NCI-H82 treated with DMSO at 0.1 percent for 48 hours (cell line): Measurements from ENCODE around the gene TMEM237.
A peak's percentile ranks its signal among the peaks of the same experiment; 100 is the strongest.
"Not testable (repeated sequence)": the region's sequence is repeated elsewhere in the genome, so short reads cannot be mapped to it uniquely, and the experiment has no call there.

ENCODE experiments used
- DNase-seq: peaks from one replicate; lab custom pipeline; 2025; ENCODE audit not compliant: unreplicated experiment; lab: John Stamatoyannopoulos, UW

The TMEM237 gene, protein sequence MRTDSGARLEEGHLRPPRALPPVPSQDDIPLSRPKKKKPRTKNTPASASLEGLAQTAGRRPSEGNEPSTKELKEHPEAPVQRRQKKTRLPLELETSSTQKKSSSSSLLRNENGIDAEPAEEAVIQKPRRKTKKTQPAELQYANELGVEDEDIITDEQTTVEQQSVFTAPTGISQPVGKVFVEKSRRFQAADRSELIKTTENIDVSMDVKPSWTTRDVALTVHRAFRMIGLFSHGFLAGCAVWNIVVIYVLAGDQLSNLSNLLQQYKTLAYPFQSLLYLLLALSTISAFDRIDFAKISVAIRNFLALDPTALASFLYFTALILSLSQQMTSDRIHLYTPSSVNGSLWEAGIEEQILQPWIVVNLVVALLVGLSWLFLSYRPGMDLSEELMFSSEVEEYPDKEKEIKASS

GRCh38 chr2:201643216-201643890 is at the start of gene TMEM237:
TSS of gene TMEM237 (minus strand) at chr2:201643503. CDS start at chr2:201643400, 103 bp downstream.
- DNase-seq: no peak

DNA sequence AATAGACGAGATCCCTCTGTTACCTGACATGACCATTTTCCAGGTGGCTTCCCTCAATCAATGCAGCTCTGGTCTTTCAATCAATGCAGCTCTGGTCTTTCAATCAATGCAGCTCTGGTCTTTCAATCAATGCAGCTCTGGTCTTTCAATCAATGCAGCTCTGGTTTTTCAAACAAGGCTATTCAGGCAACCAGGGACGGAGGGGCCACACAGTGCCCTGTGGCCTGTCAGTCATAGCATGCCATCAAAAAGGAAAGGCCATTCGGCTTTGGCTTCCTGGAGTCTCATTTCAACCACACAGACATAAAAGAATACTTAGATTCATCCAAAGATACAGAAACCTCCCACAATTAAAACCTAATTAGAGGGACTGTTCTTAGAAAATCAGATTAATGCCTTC is 41.9 kb upstream of the TMEM237 start:
- no peak for DNase-seq

DNA sequence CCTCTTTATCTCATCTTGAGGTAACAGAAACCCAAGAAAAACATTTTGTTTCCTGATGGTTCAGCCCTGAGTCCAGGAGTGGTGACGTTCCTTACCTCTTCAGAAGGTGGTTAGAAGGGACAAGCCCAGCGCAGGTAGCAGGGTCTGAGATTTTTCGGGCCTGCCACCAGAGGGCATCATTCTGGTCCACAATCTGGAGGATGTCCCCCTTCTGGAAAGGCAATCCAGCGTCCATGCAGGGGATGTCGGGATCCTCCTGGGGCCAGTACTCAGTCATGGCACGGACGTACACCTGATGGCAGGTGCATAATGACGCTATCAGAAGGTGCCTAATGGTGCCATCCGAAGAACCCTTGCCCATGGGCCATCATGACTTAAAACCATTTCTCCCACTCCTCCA is 37.4 kb upstream of the TMEM237 start:
- no peak for DNase-seq

DNA sequence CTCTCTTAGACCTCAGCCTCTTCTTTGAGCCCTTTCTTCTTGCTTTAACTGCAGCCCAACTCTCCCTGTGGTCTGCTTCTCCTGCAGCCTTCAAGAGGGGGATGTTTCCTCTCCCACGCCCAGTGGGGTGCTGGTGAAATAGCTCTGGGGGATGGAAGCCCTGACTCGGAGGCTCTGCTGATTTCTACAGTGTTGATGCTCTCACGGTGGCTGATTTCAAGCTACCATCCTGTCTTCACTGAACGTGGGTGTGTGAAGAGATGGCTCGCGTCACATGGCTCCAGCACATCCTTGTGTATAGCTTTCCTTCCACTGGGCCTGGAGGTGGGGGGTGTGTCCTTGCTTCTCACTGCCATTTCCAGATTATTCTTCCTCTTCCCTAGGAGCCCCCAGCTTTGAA is 35.1 kb upstream of the TMEM237 start:
- no peak for DNase-seq

GRCh38 chr2:201675454-201675853 is 32.2 kb upstream of the TMEM237 start:
- no peak for DNase-seq

DNA sequence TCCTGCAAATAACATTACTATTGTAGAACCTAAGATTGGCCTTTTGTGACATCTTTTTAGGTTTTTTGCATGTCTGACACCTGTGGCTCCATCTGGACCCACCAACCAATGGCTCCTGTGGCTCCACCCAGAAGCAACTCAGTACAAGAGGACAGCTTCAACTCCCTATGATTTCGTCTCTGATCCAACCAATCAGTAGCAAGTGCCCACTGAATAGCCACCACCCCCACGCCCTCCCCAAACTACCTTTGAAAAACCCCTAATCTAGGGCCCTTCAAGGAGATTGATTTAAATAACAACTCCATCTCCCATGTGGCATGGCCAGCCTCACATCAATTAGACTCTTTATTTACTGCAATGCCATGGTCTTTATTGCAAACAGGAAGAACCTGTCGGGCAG is 31.5 kb upstream of the TMEM237 start:
- DNase-seq: no peak

DNA sequence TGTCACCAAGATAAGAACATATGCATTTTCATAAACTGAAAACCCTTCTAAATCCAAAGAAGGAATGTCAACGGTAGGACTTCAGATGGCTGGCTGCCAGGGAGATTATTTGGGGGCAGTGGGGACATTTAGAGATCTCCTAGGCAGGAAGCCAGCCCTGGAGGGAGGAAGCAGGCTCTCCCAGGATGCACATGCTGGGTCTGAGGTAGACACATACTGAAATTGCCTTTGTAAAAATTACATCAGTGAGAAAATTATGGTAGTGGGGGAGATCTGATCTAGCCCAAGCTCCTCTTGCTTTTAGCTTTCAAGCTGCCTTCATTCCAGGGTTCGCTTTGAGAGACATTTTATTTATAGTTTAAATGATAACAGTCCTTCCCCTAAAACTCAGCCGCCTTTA is 31.0 kb upstream of the TMEM237 start:
- DNase-seq: no peak

- no peak for DNase-seq
Measured at GRCh38 chr2:201673546-201673945, 30.2 kb upstream of the TMEM237 start.

GRCh38 chr2:201671205-201671604 is 27.9 kb upstream of the TMEM237 start:
- DNase-seq: not testable (repeated sequence)

GRCh38 chr2:201669865-201670264 is 26.6 kb upstream of the TMEM237 start:
- no peak for DNase-seq

- DNase-seq: no peak
Measured at GRCh38 chr2:201668402-201668910, 25.2 kb upstream of the TMEM237 start.

DNA sequence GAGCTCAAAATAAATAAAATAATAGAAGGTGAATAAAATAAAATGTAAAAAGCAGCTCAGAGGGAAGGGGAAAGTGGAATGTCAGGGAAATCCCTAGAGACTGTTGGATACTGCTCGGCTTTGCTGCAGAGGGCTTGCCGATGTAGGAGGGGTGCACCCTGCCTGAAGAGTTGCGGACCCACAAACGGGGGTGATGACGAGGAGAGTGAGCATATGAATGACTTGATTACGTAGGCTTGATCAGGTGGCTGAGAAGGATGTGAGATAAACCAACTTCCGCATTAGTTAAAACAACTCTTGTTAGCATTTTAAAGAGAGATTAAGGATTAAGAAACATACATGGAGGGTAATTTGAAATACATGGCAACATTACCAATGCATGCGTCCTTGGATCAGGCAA is 21.0 kb upstream of the TMEM237 start:
- DNase-seq: no peak

GRCh38 chr2:201661366-201661765 is 18.1 kb upstream of the TMEM237 start:
- no peak for DNase-seq

- DNase-seq: no peak
Measured at GRCh38 chr2:201660293-201660895, 17.1 kb upstream of the TMEM237 start.

DNA sequence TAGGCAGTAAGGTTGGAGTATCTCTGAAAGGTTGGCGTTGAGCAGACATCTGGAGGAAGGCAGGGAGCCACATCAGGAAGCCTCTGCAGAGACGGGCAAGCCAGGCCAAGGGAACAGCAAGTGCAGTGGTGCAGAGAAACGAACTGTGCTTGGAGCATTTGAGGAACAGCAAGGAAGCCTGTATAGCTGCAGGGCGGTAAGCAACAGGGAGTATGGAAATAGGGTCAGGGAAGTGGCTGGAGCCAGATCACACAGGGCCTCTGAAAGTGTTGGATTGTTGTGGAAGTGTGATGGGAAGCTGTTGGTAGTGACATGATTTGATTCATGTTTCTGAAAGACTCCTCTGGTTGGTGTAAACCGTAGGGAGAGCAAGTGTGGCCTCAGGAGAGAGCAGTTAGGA is 13.4 kb upstream of the TMEM237 start:
- no peak for DNase-seq

- DNase-seq: no peak
Measured at GRCh38 chr2:201656102-201656501, 12.8 kb upstream of the TMEM237 start.

DNA sequence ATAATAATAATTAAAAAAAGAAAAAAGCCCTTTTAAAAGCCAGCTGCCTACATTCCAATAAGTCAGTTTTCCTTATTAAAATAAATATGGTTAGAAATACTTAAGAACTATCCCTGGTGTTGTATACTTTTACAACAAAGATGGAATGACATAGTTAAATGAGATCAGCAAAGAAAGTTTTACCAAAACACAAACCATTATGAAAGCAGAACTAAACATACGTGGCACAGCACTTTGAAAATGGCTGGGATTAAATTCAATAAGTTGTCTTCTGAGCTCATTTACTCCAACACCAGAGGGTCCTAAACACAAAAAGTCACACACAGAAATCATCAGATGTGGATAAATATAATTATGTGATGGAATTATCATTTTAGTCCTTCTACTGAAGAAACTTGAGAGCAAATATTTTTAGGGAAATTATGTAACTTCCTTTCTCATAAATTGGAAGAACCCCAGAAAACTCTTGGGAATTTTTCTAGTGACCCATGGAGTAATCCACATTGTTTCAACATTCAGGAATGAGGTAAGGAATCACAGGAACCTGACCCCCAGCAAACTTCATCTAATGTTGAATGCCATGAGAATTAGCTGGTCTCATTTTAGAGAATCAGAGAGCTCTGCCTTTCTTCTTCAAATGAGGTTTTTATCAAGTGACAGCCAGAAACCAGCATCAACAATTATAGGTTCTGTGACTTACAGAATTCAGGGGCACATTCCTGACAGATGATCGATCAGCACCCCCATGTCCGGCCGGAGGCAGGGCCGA is 11.5 kb upstream of the TMEM237 start:
- DNase-seq: no peak

DNA sequence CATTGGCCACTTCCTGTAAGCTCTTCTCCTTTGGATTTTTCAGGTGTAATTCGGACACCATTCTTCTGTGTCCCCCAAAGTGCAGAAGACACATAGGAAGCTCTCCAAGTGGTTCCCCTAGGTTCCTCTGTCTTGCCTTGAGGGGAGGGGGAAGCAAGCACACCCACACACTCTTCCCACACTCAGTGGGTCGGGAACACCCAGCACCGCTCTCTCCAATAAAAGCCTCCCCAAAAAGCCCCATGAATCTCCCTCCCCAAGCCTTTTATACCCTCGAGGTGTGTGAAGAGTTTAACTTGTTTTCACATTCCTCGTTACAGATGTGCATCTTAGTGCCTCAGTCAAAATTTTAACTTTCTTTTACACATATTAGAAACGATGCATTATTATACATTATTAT is 9.9 kb upstream of the TMEM237 start:
- DNase-seq: no peak

DNA sequence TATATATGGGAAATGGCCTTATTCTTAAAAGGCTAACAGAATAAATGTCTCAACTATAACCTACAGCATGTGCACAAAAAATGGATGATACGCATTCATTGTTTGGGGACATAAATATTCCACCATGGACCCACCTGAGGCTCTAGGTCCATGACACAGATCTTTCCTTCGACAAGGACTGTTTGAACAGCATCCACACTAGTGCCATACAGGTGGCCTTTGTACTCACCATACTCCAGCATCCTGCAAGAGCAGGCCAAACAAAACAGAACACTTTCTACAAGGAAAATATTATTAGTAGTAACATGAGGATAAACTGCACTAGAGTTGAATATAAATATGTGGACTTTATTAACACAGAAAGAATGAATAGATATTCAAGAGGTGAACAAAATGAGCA is 6.1 kb upstream of the TMEM237 start:
- DNase-seq: no peak

GRCh38 chr2:201647431-201647830 is 4.1 kb upstream of the TMEM237 start:
- DNase-seq: no peak

- peak; percentile 88 for DNase-seq
Measured at GRCh38 chr2:201644001-201644400, 698 bp upstream of the TMEM237 start.
